Measurements from ENCODE around the gene SKAP1.
A peak's percentile ranks its signal among the peaks of the same experiment; 100 is the strongest.
"Not testable (repeated sequence)": the region's sequence is repeated elsewhere in the genome, so short reads cannot be mapped to it uniquely, and the experiment has no call there.

Gene SKAP1

GRCh38 chr17:48190871-48191270 lies 239.1 kb downstream of the SKAP1 start:
- Histone ChIP-seq H3K36me3 (ENCODE audit: insufficient read depth, low read length) (no peaks in the 10 kb centered on the region), H3K4me3 (ENCODE audit: low read length) (no peak overlapping the region), H3K27me3 (ENCODE audit: control insufficient read depth, insufficient read depth, low read length) (peaks cover 51% of the 10 kb centered on the region), H3K4me2 (ENCODE audit: low read length) (no peak overlapping the region), H3K9me3 (replicated peaks; ENCODE audit: low read length) (no peaks in the 10 kb centered on the region), H3K4me1 (ENCODE audit: control insufficient read depth, insufficient read depth, low read length) (peaks cover 18% of the 10 kb centered on the region), H3K9ac (ENCODE audit: low read depth, low read length) (no peak overlapping the region)

- Histone ChIP-seq H3K36me3 (ENCODE audit: insufficient read depth, low read length) (no peaks in the 10 kb centered on the region), H3K27me3 (ENCODE audit: control insufficient read depth, insufficient read depth, low read length) (peaks cover 67% of the 10 kb centered on the region), H3K4me1 (ENCODE audit: control insufficient read depth, insufficient read depth, low read length) (peaks cover 7% of the 10 kb centered on the region)
These were observed 242.0 kb downstream of the SKAP1 start for GRCh38 chr17:48187872-48188608.

GRCh38 chr17:48186317-48186716 lies 243.7 kb downstream of the SKAP1 start:
- not testable (repeated sequence) for H3K4me3 ChIP-seq (ENCODE audit: low read length); H3K9ac ChIP-seq (ENCODE audit: low read depth, low read length); H3K9me3 ChIP-seq (replicated peaks; ENCODE audit: low read length); H3K36me3 ChIP-seq (ENCODE audit: insufficient read depth, low read length); H3K4me1 ChIP-seq (ENCODE audit: control insufficient read depth, insufficient read depth, low read length); H3K4me2 ChIP-seq (ENCODE audit: low read length)
- H3K27me3 ChIP-seq (ENCODE audit: control insufficient read depth, insufficient read depth, low read length) = peaks cover 75% of the 10 kb centered on the region

More at GRCh38 chr17:48187872-48188608, 242.0 kb downstream of the SKAP1 start:
- Histone ChIP-seq H3K9me3 (replicated peaks; ENCODE audit: low read length) (no peaks in the 10 kb centered on the region), H3K4me2 (ENCODE audit: low read length) (no peak overlapping the region), H3K9ac (ENCODE audit: low read depth, low read length) (no peak overlapping the region), H3K4me3 (ENCODE audit: low read length) (no peak overlapping the region)

- Histone ChIP-seq H3K4me1 (ENCODE audit: control insufficient read depth, insufficient read depth, low read length) (no peaks in the 10 kb centered on the region), H3K4me3 (ENCODE audit: low read length) (no peak overlapping the region), H3K4me2 (ENCODE audit: low read length) (no peak overlapping the region), H3K36me3 (ENCODE audit: insufficient read depth, low read length) (no peaks in the 10 kb centered on the region), H3K9me3 (replicated peaks; ENCODE audit: low read length) (no peaks in the 10 kb centered on the region), H3K9ac (ENCODE audit: low read depth, low read length) (no peak overlapping the region), H3K27me3 (ENCODE audit: control insufficient read depth, insufficient read depth, low read length) (peaks cover 89% of the 10 kb centered on the region)
These were observed 245.3 kb downstream of the SKAP1 start for GRCh38 chr17:48184721-48185120.

- H3K4me1 ChIP-seq (ENCODE audit: control insufficient read depth, insufficient read depth, low read length) = peaks cover 1% of the 10 kb centered on the region
- no peaks in the 10 kb centered on the region for H3K9me3 ChIP-seq (replicated peaks; ENCODE audit: low read length)
- no peak overlapping the region for H3K4me3 ChIP-seq (ENCODE audit: low read length)
- peaks cover 82% of the 10 kb centered on the region for H3K27me3 ChIP-seq (ENCODE audit: control insufficient read depth, insufficient read depth, low read length)
- no peaks in the 10 kb centered on the region for H3K36me3 ChIP-seq (ENCODE audit: insufficient read depth, low read length)
- H3K4me2 ChIP-seq (ENCODE audit: low read length) = no peak overlapping the region
- H3K9ac ChIP-seq (ENCODE audit: low read depth, low read length) = no peak overlapping the region
These were observed 248.4 kb downstream of the SKAP1 start for GRCh38 chr17:48181653-48182052.

GRCh38 chr17:48180842-48181629 lies 249.0 kb downstream of the SKAP1 start:
- Histone ChIP-seq H3K4me3 (ENCODE audit: low read length) (no peak overlapping the region), H3K9me3 (replicated peaks; ENCODE audit: low read length) (no peaks in the 10 kb centered on the region), H3K27me3 (ENCODE audit: control insufficient read depth, insufficient read depth, low read length) (peaks cover 78% of the 10 kb centered on the region), H3K4me1 (ENCODE audit: control insufficient read depth, insufficient read depth, low read length) (peaks cover 7% of the 10 kb centered on the region), H3K4me2 (ENCODE audit: low read length) (no peak overlapping the region), H3K36me3 (ENCODE audit: insufficient read depth, low read length) (no peaks in the 10 kb centered on the region), H3K9ac (ENCODE audit: low read depth, low read length) (no peak overlapping the region)

- Histone ChIP-seq H3K9me3 (replicated peaks; ENCODE audit: low read length) (no peaks in the 10 kb centered on the region), H3K4me3 (ENCODE audit: low read length) (no peak overlapping the region), H3K4me2 (ENCODE audit: low read length) (no peak overlapping the region), H3K4me1 (ENCODE audit: control insufficient read depth, insufficient read depth, low read length) (peaks cover 15% of the 10 kb centered on the region), H3K9ac (ENCODE audit: low read depth, low read length) (no peak overlapping the region), H3K36me3 (ENCODE audit: insufficient read depth, low read length) (no peaks in the 10 kb centered on the region), H3K27me3 (ENCODE audit: control insufficient read depth, insufficient read depth, low read length) (peaks cover 61% of the 10 kb centered on the region)
These were observed 250.7 kb downstream of the SKAP1 start for GRCh38 chr17:48179071-48179945.

- peaks cover 51% of the 10 kb centered on the region for H3K27me3 ChIP-seq (ENCODE audit: control insufficient read depth, insufficient read depth, low read length)
- no peak overlapping the region for H3K4me3 ChIP-seq (ENCODE audit: low read length)
- no peaks in the 10 kb centered on the region for H3K9me3 ChIP-seq (replicated peaks; ENCODE audit: low read length)
- H3K4me1 ChIP-seq (ENCODE audit: control insufficient read depth, insufficient read depth, low read length) = peaks cover 15% of the 10 kb centered on the region
- no peaks in the 10 kb centered on the region for H3K36me3 ChIP-seq (ENCODE audit: insufficient read depth, low read length)
- H3K9ac ChIP-seq (ENCODE audit: low read depth, low read length) = no peak overlapping the region
- H3K4me2 ChIP-seq (ENCODE audit: low read length) = no peak overlapping the region
These were observed 251.7 kb downstream of the SKAP1 start for GRCh38 chr17:48178317-48178716.

- Histone ChIP-seq H3K36me3 (ENCODE audit: insufficient read depth, low read length) (no peaks in the 10 kb centered on the region), H3K27me3 (ENCODE audit: control insufficient read depth, insufficient read depth, low read length) (peaks cover 46% of the 10 kb centered on the region), H3K4me2 (ENCODE audit: low read length) (no peak overlapping the region)
These were observed 252.2 kb downstream of the SKAP1 start for GRCh38 chr17:48177816-48178215.

GRCh38 chr17:48176471-48176855 lies 253.6 kb downstream of the SKAP1 start:
- Histone ChIP-seq H3K4me1 (ENCODE audit: control insufficient read depth, insufficient read depth, low read length) (peaks cover 15% of the 10 kb centered on the region), H3K9me3 (replicated peaks; ENCODE audit: low read length) (no peaks in the 10 kb centered on the region), H3K4me3 (ENCODE audit: low read length) (no peak overlapping the region), H3K4me2 (ENCODE audit: low read length) (peak overlapping the region; percentile 21), H3K9ac (ENCODE audit: low read depth, low read length) (peak overlapping the region; percentile 43), H3K27me3 (ENCODE audit: control insufficient read depth, insufficient read depth, low read length) (peaks cover 33% of the 10 kb centered on the region), H3K36me3 (ENCODE audit: insufficient read depth, low read length) (no peaks in the 10 kb centered on the region)

More at GRCh38 chr17:48177816-48178215, 252.2 kb downstream of the SKAP1 start:
- no peak overlapping the region for H3K9ac ChIP-seq (ENCODE audit: low read depth, low read length)
- peaks cover 15% of the 10 kb centered on the region for H3K4me1 ChIP-seq (ENCODE audit: control insufficient read depth, insufficient read depth, low read length)
- no peak overlapping the region for H3K4me3 ChIP-seq (ENCODE audit: low read length)
- no peaks in the 10 kb centered on the region for H3K9me3 ChIP-seq (replicated peaks; ENCODE audit: low read length)

Measured in skeletal muscle satellite cell (primary cell).